H1 (cell line): ENCODE results near the gene MAPRE2. TPM values are rescaled to one million over a fixed set of nuclear protein-coding genes. Genes with fewer than 3 reads are reported as not detected.

Experiments used
- CTCF ChIA-PET: fragments of 300-600 bp; sonication (Branson Sonifier 250); formaldehyde crosslinking; loops from one replicate; lab custom pipeline; 2021; ENCODE audit not compliant: partially characterized antibody; lab: Charles Lee
- POLR2A ChIA-PET: fragments of 300-600 bp; sonication (Branson Sonifier 250); formaldehyde crosslinking; loops from one replicate; lab custom pipeline; 2021; ENCODE audit warnings: inconsistent platforms; ENCODE audit not compliant: partially characterized antibody; lab: Charles Lee
- DNase-seq, 2 experiments: peaks; one replicate each; pipeline versions ENCODE4 v3.0.0 to v3.0.0-alpha.2; 2010 to 2022; ENCODE audit warnings: low spot score in 2 of 2, low read depth in 1 of 2, mixed read lengths in 1 of 2
- FAIRE-seq: peaks from 2 replicates; lab custom pipeline; 2011; peaks lifted over from hg19 to GRCh38; lab: Jason Lieb, UNC
- H2AFZ ChIP-seq: 2 replicates; pipeline ENCODE4 v1.8.1; 2012; ENCODE audit warnings: low read length, inconsistent platforms
- H2AK5ac ChIP-seq: 2 replicates; pipeline ENCODE4 v1.6.1; 2013; ENCODE audit warnings: low read depth, low read length
- H2BK120ac ChIP-seq: replicated peaks from 2 replicates; pipeline ENCODE3; 2013; ENCODE audit warnings: low read depth, low read length, inconsistent platforms
- H2BK12ac ChIP-seq: 2 replicates; pipeline ENCODE4 v1.6.1; 2013; ENCODE audit warnings: low read depth, low read length
- H2BK15ac ChIP-seq: 2 replicates; pipeline ENCODE4 v1.6.1; 2013; ENCODE audit warnings: low read length
- H2BK20ac ChIP-seq: 2 replicates; pipeline ENCODE4 v1.6.1; 2013; ENCODE audit warnings: low read length
- H2BK5ac ChIP-seq: 2 replicates; pipeline ENCODE4 v1.6.1; 2013; ENCODE audit warnings: low read depth, low read length
- H3K14ac ChIP-seq: 2 replicates; pipeline ENCODE4 v1.6.1; 2013; ENCODE audit warnings: inconsistent platforms; ENCODE audit not compliant: insufficient read length
- H3K18ac ChIP-seq: 2 replicates; pipeline ENCODE4 v1.6.1; 2013; ENCODE audit warnings: low read length; ENCODE audit errors: extremely low read depth
- H3K23ac ChIP-seq: 2 replicates; pipeline ENCODE4 v1.6.1; 2013; ENCODE audit warnings: inconsistent platforms; ENCODE audit not compliant: insufficient read length
- H3K23me2 ChIP-seq: 2 replicates; pipeline ENCODE4 v1.6.1; 2013; ENCODE audit warnings: low read depth, low read length
- H3K27ac ChIP-seq: 2 replicates; pipeline ENCODE4 v1.6.1; 2011; ENCODE audit warnings: low read depth, low read length, inconsistent platforms
- H3K27me3 ChIP-seq, 4 experiments: replicated peaks in 1 of 4; 1 replicate in 1 of 4; 2 replicates in 3 of 4; pipeline versions ENCODE4 v1.6.1 to v1.8.1; 2011 to 2013; ENCODE audit warnings: low read length in 3 of 4, mild to moderate bottlenecking in 3 of 4, inconsistent platforms in 2 of 4, mixed read lengths in 2 of 4, moderate library complexity in 1 of 4; ENCODE audit not compliant: control insufficient read depth in 3 of 4, insufficient read depth in 3 of 4; ENCODE audit errors: extremely low read depth in 1 of 4
- H3K36me3 ChIP-seq, 4 experiments: 2 replicates each; pipeline versions ENCODE4 v1.6.1 to v1.8.1; 2011 to 2013; ENCODE audit warnings: mild to moderate bottlenecking in 4 of 4, low read length in 3 of 4, moderate library complexity in 2 of 4, control low read depth in 1 of 4, inconsistent platforms in 1 of 4; ENCODE audit not compliant: insufficient read depth in 4 of 4, control insufficient read depth in 2 of 4
- H3K4ac ChIP-seq: replicated peaks from 2 replicates; pipeline ENCODE3; 2013; ENCODE audit warnings: low read length, low read depth, mixed read lengths, inconsistent platforms; ENCODE audit not compliant: insufficient read length
- H3K4me1 ChIP-seq, 4 experiments: replicated peaks in 1 of 4; 1 replicate in 1 of 4; 2 replicates in 3 of 4; pipeline versions ENCODE4 v1.6.1 to v1.8.1; 2011 to 2013; ENCODE audit warnings: low read length in 3 of 4, inconsistent platforms in 2 of 4, mixed read lengths in 1 of 4; ENCODE audit not compliant: insufficient read depth in 4 of 4, control insufficient read depth in 3 of 4
- H3K4me2 ChIP-seq, 2 experiments: 2 replicates each; pipeline versions ENCODE4 v1.6.1 to v1.8.1; 2011 to 2013; ENCODE audit warnings: low read depth in 2 of 2, low read length in 2 of 2, control low read depth in 1 of 2, inconsistent platforms in 1 of 2, mild to moderate bottlenecking in 1 of 2; ENCODE audit not compliant: insufficient read depth in 1 of 2
- H3K4me3 ChIP-seq, 4 experiments: fragments of 200-600, 300-600 bp in 1 of 4; sonication (generic), shearing (Covaris generic), sonication (Bioruptor Twin) in 1 of 4; 2 replicates each; pipeline versions ENCODE4 v1.5.1 to v1.8.1; 2011 to 2016; ENCODE audit warnings: low read length in 4 of 4, low read depth in 3 of 4, control low read depth in 2 of 4, inconsistent platforms in 2 of 4, mild to moderate bottlenecking in 2 of 4, mixed read lengths in 1 of 4, moderate library complexity in 1 of 4; ENCODE audit not compliant: insufficient read depth in 2 of 4; ENCODE audit errors: extremely low read depth in 1 of 4
- H3K56ac ChIP-seq: replicated peaks from 2 replicates; pipeline ENCODE3; 2013; ENCODE audit warnings: low read depth, mild to moderate bottlenecking, mixed read lengths, low read length, inconsistent platforms; ENCODE audit not compliant: insufficient read length
- H3K79me1 ChIP-seq: 2 replicates; pipeline ENCODE4 v1.6.1; 2013; ENCODE audit warnings: low read depth, low read length, control low read depth
- H3K79me2 ChIP-seq, 2 experiments: 2 replicates each; pipeline versions ENCODE4 v1.6.1 to v1.8.1; 2012 to 2013; ENCODE audit warnings: low read length in 2 of 2, mild to moderate bottlenecking in 2 of 2, inconsistent platforms in 1 of 2; ENCODE audit not compliant: insufficient read depth in 2 of 2, control insufficient read depth in 1 of 2
- H3K9ac ChIP-seq, 4 experiments: replicated peaks in 1 of 4; 1 replicate in 1 of 4; 2 replicates in 3 of 4; pipeline versions ENCODE4 v1.6.1 to v1.8.1; 2011 to 2013; ENCODE audit warnings: low read depth in 3 of 4, low read length in 3 of 4, control low read depth in 2 of 4, mild to moderate bottlenecking in 2 of 4, moderate library complexity in 2 of 4, inconsistent platforms in 1 of 4; ENCODE audit errors: extremely low read depth in 1 of 4
- H3K9me3 ChIP-seq, 2 experiments: 2 replicates each; pipeline versions ENCODE4 v1.6.1 to v1.8.1; 2012 to 2013; ENCODE audit warnings: mild to moderate bottlenecking in 2 of 2, moderate library complexity in 2 of 2, control low read depth in 1 of 2, inconsistent platforms in 1 of 2, low read depth in 1 of 2, low read length in 1 of 2, mixed read lengths in 1 of 2; ENCODE audit not compliant: insufficient read depth in 2 of 2
- H4K20me1 ChIP-seq, 2 experiments: replicated peaks in 1 of 2; 2 replicates each; pipeline versions ENCODE3 to v1.8.1; 2011 to 2013; ENCODE audit warnings: inconsistent platforms in 2 of 2, low read length in 2 of 2, mild to moderate bottlenecking in 1 of 2; ENCODE audit not compliant: insufficient read depth in 2 of 2, control insufficient read depth in 1 of 2
- H4K5ac ChIP-seq: 2 replicates; pipeline ENCODE4 v1.6.1; 2013; ENCODE audit warnings: low read length, low read depth, mixed read lengths, inconsistent platforms; ENCODE audit not compliant: insufficient read length
- H4K8ac ChIP-seq: 2 replicates; pipeline ENCODE4 v1.8.0; 2013; ENCODE audit warnings: mild to moderate bottlenecking, moderate library complexity, low read length, inconsistent platforms; ENCODE audit not compliant: insufficient read depth; ENCODE audit errors: extremely low read depth
- H4K91ac ChIP-seq: replicated peaks from 2 replicates; pipeline ENCODE3; 2013; ENCODE audit warnings: low read length, mixed read lengths, inconsistent platforms; ENCODE audit not compliant: insufficient read length
- CBX5 ChIP-seq: fragments of 300-800, 300-1000 bp; sonication (generic); IDR thresholded peaks from 2 replicates; pipeline ENCODE4 v1.7.1; 2016; ENCODE audit warnings: antibody characterized with exemption, low read length, low read depth
- CBX8 ChIP-seq: fragments of 300-800, 300-1000 bp; sonication (generic); IDR thresholded peaks from 2 replicates; pipeline ENCODE4 v1.7.1; 2016; ENCODE audit warnings: low read depth, low read length, borderline replicate concordance
- CHD1 ChIP-seq: IDR thresholded peaks from 2 replicates; pipeline ENCODE4 v1.6.1; 2012; ENCODE audit warnings: low read depth, low read length, improper control_type of control experiment
- EGR1 ChIP-seq: IDR thresholded peaks from 2 replicates; pipeline ENCODE4 v1.6.1; 2011; ENCODE audit warnings: low read depth, low read length, borderline replicate concordance
- WGBS, 2 experiments: shearing (Covaris generic) in 1 of 2; methylation state at CpG; one replicate each; pipeline versions ENCODE4 v1.1.6 to v1.1.7; 2013 to 2015; ENCODE audit warnings: low lambda C conversion rate in 2 of 2, mixed read lengths in 2 of 2, inconsistent platforms in 1 of 2, low coverage in 1 of 2, missing lambda C conversion rate in 1 of 2; ENCODE audit not compliant: insufficient replicate concordance in 2 of 2, insufficient coverage in 1 of 2, insufficient read length in 1 of 2; ENCODE audit errors: extremely low coverage in 1 of 2, missing lambda C conversion rate in 1 of 2; 5-methylcytosine and 5-hydroxymethylcytosine counted together
- polyA plus RNA-seq, 7 experiments: library from polyadenylated mRNA; depleted of rRNA in 3 of 7; stranded (reverse) in 5 of 7; unstranded in 2 of 7; fragments of >200 nt in 5 of 7; fragments of 200-250 nt in 2 of 7; gene quantifications; 1 replicate in 5 of 7; 2 replicates in 1 of 7; 4 replicates in 1 of 7; pipeline versions ENCODE4 v1.2.1 to v1.2.3, GENCODE V29; 2011 to 2013; ENCODE audit warnings: missing spikeins in 2 of 7, mixed read lengths in 2 of 7
- total RNA-seq: library from RNA; stranded (reverse); fragmentation: NEBNext Ultra II Directional; extraction: Animal tissue kit (Norgen Biotek cat#: 25700); gene quantifications from 2 replicates; pipeline ENCODE4 v1.2.1, GENCODE V29; 2021

MAPRE2 gene
- total and polyA plus RNA-seq, 2 of the 8 experiments (the other 6 are each of a cell fraction or from before 2014, with no cell fraction given): 32.6 to 33.1 TPM

- no peak overlapping the region; the same call in 1 of the 2 replicates for H2BK5ac ChIP-seq
- H2AK5ac ChIP-seq: no peak overlapping the region
- H3K4me3 ChIP-seq: no peak overlapping the region
- H3K14ac ChIP-seq: no peak overlapping the region
- peaks cover 0 to 3% of the 10 kb centered on the region in 2 experiments; a peak in 2 of 4 replicates for H3K9me3 ChIP-seq
- no peak overlapping the region for H2BK15ac ChIP-seq
- H3K79me1 ChIP-seq: no peaks in the 10 kb centered on the region
- H3K9ac ChIP-seq: no peak overlapping the region
- WGBS, 2 experiments: 85% methylated on average over 2 of the region's 2 CpGs; no CpG with 5 or more reads in 1 of the 2 experiments
- TF ChIP-seq CHD1: no peak
- no peak for TF ChIP-seq CBX8
- TF ChIP-seq CBX5: no peak
- TF ChIP-seq EGR1: no peak
- H2AFZ ChIP-seq: no peak overlapping the region
- no peak overlapping the region for H4K91ac ChIP-seq
- no peaks in the 10 kb centered on the region for H3K27me3 ChIP-seq
- CTCF ChIA-PET: interaction anchor here (1.0 kb wide), 1 partner anchor 165 kb away, joined by 5 read pairs; no protein-coding TSS in a partner anchor
- H3K79me2 ChIP-seq: no peaks in the 10 kb centered on the region
- no peak overlapping the region for H4K5ac ChIP-seq
- no peak for FAIRE-seq
- H3K27ac ChIP-seq: no peak overlapping the region
- no peak overlapping the region for H2BK12ac ChIP-seq
- POLR2A ChIA-PET: interaction anchor here (0.7 kb wide), 1 partner anchor 845 kb away, joined by 3 read pairs; no protein-coding TSS in a partner anchor
- no peak overlapping the region for H3K56ac ChIP-seq
- H3K4ac ChIP-seq: no peak overlapping the region
- H3K4me2 ChIP-seq: no peak overlapping the region
- H3K4me1 ChIP-seq: peaks cover 0 to 7% (median 0%) of the 10 kb centered on the region in 4 experiments; a peak in 2 of 7 replicates
- no peak overlapping the region for H4K8ac ChIP-seq
- no peak overlapping the region for H2BK120ac ChIP-seq
- H4K20me1 ChIP-seq: no peaks in the 10 kb centered on the region
- no peak overlapping the region for H3K18ac ChIP-seq
- no peaks in the 10 kb centered on the region for H3K23me2 ChIP-seq
- no peak overlapping the region for H3K23ac ChIP-seq
- no peak for DNase-seq
- no peak overlapping the region for H2BK20ac ChIP-seq
- no peaks in the 10 kb centered on the region for H3K36me3 ChIP-seq
These were observed 133.5 kb downstream of the MAPRE2 start for GRCh38 chr18:35174745-35175144.
